ENCODE measurements around the gene TMEM273.

TMEM273 gene

DNA sequence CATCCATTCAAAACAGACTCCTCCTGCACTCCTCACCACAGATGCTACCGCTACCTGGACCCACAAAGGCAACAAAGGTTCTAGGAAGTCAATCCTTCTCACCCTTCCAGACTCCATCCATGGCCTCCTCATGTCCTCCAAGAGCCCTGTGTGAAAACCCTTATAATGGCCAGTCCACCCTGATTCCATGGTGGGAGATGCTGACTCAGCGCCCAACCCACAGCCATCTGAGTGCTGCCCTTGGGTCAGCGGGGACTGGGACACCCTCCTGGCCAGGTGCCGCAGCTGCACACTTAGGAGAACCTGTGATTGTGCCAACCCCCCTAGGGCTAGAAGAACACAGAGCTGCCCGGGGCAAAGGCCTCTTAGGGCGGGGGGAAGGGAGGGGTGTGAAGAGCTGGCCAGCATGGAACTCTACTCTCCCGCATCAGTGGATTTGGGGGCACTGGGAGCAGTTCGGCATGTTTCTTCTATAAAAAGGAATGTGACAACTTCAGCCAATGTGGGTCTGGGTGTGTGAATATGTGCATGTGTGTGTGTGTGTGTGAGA, 25.4 kb downstream of the TMEM273 start:
- DNase-seq, result no peak

DNA sequence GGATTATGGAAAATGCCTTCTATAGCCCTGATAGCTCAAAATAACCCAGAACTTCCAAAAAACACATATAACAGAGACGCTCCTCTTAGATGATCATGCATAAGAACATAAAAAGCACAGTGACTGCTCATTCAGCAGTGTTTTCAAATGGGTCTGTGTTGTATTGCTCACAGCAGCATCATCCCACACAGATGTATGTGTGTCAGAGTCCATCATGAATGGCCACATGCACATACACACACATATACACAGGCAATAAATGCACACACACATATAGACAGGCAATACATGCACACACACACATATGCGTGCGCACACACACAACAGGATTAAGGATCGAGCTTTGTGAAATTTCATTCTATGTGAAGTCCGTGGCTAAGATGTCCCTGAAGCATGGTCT, 26.1 kb downstream of the TMEM273 start:
- DNase-seq, result no peak

- DNase-seq, result no peak
Observed at GRCh38 chr10:49161411-49161997, 26.7 kb downstream of the TMEM273 start.

GRCh38 chr10:49160814-49161213, 27.4 kb downstream of the TMEM273 start:
- no peak for DNase-seq

DNA sequence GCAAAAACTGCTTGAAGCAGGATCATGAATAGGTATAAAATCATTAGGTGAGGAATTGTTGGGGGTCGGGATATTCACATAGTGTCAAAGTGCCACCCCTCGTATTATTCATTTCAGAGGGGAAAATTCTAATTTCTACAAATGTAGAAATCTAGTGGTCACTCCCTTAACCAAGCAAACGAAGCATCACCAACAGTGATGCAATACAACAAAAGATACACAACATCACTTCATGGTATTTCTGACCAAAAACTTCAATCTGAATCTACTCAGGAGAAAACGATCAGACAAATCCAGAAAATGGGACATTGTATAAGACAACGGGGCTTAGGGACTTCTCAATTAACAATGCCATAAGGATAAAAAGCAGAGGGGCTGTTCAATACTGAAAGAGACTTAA, 28.1 kb downstream of the TMEM273 start:
- DNase-seq, result no peak

GRCh38 chr10:49158915-49159314, 29.3 kb downstream of the TMEM273 start:
- no peak for DNase-seq

- no peak for DNase-seq
Observed at GRCh38 chr10:49158404-49158803, 29.8 kb downstream of the TMEM273 start.

DNA sequence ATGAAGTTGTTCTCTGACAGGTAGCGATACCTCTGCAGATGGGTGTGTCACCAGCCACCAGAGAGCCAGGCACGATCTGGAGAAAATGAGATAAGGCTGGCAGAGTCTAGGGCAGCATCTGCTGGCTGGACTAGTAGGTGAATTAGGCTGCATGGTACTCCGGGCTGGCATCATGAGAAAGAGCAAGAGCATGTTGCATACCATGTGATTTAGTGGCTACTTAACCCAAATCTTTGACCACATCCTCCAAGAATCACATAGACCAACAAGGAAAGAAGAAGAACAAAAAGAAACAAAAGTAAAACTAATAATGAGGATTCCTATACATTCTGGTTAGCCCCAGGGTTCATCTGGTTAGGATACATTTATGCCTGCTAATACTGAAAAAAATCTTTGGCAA, 31.0 kb downstream of the TMEM273 start:
- no peak for DNase-seq

- no peak for DNase-seq
Observed at GRCh38 chr10:49154641-49155040, 33.5 kb downstream of the TMEM273 start.

- no peak for DNase-seq
Observed at GRCh38 chr10:49153971-49154370, 34.2 kb downstream of the TMEM273 start.

GRCh38 chr10:49153115-49153514, 35.1 kb downstream of the TMEM273 start:
- DNase-seq, result no peak

DNA sequence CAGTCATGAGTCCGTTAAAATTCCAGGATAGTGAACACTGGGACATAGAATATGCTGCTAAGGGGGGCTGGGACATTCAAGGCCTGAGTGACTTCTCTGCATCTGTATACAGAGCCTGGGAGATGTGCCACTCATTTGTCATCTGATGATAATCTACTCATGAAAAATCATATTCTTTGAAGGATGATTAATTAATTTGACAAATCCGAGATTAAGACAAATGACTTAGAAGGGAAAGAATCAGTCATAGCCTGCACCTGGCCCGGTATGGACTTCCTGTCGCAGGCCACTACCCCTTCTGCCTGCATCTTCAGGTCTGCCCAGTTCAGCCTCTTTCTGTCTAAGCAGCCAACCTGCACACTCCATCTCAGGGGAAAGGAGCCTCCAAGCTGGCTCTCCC, 35.5 kb downstream of the TMEM273 start:
- no peak for DNase-seq

DNA sequence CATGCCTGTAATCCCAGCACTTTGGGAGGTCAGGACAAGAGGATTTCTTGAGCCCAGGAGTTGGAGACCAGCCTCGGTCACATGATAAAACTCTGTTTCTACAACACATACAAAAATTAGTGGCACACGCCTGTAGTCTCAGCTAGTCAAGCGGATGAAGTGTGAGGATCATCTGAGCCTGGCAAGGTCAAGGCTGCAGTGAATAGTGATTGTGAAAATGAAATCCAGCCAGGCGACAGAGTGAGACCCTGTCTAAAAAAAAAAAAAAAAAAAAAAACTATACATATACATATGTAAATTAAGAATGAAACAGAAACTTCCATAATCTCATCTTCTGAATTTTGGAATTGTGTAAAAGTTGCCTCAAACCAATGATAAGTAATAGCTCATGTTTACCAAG, 36.2 kb downstream of the TMEM273 start:
- no peak for DNase-seq

DNA sequence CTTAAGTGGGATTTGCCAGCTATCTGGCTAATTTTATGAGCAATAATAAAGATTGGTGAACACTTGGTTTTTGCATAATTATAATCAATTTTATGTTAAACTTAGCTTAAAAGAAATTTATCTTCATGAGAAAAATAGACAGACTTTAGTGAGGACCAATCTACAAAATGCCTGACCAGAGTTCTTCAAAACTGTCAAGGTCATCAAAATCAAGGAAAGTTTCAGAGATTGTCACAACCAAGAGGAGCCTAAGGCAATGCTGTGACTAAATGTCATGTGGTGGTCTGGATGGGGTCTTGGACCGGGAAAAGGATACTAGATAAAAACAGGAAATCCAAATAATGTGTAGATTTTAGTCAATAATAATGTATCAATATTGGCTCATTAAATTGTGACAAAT, 36.7 kb downstream of the TMEM273 start:
- no peak for DNase-seq

GRCh38 chr10:49151025-49151445, 37.2 kb downstream of the TMEM273 start:
- DNase-seq, result no peak

DNA sequence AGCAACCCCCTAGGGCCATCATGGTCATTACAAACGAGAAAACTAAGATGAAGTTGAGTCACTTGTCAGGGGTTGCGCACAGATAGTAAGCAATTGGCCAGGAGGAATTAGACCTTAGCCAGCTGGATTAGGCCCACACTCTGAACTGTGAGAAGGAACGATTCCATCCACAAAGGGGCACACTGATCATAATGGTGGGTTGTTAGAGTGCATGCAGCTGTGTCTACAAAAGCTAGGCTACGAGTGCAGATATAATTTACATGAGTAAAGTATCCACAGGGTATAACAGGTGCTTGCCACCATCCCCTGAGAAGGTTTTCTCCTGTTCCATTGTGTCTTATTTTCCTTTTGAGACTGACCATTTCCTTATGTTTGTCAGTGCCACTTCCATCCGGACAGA, 37.8 kb downstream of the TMEM273 start:
- DNase-seq, result no peak

DNA sequence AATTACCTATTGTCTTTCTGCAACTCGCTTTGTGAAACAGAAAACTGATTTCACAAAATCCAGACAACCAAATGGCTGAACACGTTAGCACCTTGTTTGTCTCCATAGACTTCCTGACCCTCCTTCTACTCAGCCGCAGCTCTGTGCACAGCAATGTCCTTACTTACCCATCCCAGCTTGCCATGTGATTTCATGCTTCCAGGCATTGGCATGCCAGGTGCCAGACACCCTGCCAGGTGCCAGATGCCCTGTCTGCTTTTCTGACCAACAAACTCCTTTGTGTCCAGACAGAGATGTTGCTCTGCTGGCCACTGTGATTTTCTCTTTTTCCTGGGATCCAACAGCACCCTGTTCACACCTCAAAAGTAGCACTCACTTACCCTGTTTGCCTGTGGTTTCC, 38.3 kb downstream of the TMEM273 start:
- DNase-seq, result no peak

DNA sequence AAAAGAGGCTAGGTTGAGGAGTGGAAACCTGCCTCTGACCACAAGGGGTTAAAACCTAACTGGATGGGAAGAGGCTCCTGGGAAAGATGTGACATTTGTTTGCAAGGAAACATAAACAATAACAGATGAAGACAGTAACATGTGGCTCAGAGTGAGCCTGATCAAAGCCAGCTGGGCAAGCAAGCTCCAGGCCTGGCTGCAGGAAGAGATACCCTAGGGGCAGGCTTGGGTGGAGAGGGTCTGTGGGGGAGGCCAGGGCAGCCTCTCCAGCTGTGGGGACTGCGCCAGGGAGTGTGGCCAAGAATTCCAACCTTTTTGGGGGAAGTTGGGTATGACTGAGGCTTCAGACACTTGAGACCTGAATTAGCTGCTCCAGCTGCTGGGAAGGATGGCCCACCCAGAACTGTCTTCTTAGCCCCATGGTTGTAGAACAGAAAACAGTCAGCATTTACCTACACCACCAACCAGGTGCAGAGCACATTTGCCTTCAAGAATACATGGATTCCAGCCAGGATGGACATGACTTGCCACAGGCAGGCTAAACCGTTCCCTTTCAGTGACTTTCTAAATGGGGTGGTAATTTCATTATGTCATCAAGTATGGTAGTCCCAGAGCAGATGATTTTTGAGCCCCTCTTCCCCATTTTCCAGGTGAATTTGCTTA, 44.0 kb downstream of the TMEM273 start:
- DNase-seq, result no peak

DNA sequence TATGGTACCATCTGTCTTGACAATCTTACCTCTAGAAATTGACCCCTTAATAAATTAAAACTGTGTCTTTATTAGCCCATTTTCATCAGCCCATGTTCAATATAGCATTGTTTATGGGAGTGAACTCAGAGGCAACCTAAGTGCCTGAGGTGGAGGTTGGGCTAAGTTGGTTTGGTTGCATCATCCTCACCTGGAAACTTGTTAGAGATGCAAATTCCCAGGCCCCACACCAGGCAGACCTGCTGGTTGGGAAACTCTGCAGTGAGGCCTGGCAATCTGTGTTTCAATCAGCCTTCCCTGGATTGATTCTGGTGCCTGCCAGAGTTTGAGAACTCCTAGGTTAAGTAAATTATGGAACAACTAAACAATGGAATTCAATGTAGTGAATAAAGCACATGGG, 44.9 kb downstream of the TMEM273 start:
- DNase-seq, result no peak

- DNase-seq, result no peak
Observed at GRCh38 chr10:49141541-49142332, 46.5 kb downstream of the TMEM273 start.

- no peak for DNase-seq
Observed at GRCh38 chr10:49140304-49141177, 47.6 kb downstream of the TMEM273 start.

DNA sequence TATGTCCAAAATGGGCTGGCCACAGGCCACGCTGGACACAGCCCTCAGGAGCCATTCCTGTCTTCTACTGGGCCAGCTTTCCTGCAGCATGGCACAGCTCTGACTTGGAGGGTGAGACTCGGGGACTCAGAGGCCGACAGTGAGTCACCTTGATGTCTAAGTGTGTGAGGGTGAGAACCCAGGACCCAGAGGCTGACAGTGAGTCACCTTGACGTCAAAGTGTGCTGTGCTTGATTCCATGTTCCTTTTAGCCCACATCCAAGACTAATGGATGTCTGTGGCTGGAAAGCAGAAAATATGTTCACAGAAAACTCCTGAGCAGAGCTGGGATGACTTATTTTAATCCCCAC, 48.4 kb downstream of the TMEM273 start:
- no peak for DNase-seq
